ENCODE measurements around the gene EXOC3L2.
"Not testable (repeated sequence)": the region's sequence is repeated elsewhere in the genome, so short reads cannot be mapped to it uniquely, and the experiment has no call there.

The EXOC3L2 gene

DNA sequence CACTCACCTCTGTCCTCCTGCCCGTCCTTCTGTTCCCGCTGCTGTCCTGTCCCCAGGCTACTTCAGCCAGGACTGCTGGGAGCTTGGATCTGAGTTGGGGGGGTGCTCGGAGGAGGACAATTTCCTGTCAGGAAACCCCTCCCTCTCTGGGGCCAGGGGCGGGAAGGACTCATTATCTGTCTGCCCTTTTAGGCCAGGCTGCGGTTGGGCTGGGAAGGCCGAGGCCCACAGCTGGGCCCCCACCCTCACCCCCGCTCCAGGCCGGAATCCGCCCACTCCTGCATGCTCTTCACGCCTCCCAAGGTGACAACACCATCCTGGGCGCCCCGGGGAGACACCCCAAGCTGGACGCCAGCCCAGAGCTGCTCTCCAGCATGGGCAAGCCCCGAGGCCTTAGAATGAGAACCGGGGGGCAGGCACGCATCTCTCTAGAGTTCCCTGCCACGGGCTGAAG is at the start of gene EXOC3L2:
Gene EXOC3L2 (minus strand): TSS at position 74 of the 454 bp plus-strand sequence. CDS start 6,362 bp downstream, outside the sequence.
- DNase-seq (ENCODE audit: low read depth in 2 of 2, low spot score in 1 of 2): no peak

DNA sequence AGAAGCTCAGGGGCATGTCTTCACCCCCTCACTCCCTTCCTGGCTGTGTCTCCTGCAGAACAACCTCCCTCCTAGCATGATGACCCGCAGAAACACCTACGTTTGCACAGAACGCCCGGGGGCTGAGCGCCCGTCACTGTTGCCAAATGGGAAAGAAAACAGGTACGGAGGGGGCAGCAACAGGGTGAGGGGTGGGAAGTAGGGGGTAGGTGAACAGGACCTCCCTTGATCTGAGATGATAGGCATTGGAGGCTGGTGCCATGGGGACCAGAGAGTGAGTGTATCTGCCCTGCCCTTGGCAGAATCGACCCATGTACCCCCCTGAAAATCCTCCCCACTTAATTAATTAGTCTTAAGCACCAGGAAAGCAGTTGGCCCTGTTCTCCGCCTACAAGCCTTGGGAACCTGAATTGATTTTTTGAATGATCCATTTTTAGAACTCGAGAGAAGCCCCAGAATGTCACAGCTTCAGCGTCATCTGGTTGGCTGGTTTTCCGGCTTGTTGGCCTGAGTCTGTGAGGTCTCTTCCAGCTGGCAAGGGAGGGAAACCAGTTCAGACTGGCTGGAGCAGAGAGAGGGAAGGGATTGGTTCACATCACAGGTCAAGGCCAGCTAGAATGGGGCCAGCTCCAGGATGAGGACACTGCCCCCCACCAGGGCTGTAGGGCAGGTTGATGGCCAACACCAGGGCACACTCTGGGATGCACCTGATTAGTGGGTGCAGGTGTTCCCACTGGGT is 49.3 kb upstream of the EXOC3L2 start:
- no peak for DNase-seq (ENCODE audit: low read depth in 2 of 2, low spot score in 1 of 2)

DNA sequence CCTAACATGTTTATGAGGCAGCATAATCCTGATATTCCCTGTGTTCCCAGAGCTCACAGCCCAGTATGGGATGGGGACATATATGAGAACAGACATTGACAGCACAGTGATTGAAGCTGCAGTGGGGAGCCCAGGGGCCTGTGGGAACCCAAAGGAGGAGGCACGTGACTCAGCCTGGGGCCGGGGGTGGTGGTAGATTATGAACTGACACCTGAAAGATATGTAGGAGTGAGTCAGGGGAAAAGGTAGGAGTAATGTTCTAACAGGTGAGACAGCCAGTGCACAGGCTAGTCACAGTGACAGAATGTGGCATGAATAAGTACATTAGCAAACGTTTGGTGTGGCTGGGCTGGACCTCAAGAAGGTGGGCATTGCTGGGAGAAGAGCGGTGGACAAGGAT is 48.5 kb upstream of the EXOC3L2 start:
- no peak for DNase-seq (ENCODE audit: low read depth in 2 of 2, low spot score in 1 of 2)

DNA sequence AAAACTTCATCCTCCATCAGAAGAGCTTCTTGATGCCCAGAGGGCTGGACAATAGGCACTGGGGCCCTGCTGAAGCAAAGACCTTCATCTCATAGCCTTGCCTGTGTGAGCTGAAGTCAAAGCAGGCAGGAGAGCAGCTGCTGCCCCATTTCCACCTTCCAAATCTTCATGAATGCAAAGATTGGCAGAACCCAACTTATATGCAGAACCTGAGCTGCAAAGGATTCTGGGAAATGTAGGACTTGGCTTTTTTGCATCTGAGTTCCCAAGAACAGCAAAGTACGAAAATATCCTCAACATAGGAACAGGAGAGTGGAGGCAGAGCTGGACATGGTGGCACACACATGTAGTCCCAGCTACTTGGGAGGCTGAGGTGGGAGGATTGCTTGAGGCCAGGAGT is 46.6 kb upstream of the EXOC3L2 start:
- DNase-seq (ENCODE audit: low read depth in 2 of 2, low spot score in 1 of 2): no peak

DNA sequence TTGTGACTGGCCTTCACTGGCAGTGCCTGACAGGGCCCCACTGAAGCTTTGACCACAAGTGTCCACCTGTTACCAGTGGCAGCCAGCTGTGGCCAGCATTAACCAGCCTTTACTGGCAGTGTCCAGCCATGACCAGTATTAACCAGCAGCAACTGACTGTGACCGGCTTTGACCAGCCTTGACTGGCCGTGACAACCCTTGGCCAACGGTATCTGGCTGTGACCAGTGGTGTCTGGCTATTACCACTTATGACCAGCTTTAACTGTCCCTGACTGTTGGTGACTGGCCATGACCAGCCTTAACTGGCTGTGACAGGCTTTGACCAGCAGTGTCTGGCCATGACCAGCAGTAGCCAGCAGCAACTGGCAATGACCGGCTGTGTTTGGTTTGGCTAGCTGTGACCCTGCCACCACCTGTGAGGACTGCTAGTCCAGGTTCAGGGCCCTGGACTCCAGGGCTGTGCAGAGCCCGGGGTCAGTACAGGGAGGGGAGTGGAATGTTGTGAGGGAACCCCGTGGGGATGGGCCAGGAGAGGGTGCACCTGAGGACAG is 45.2 kb upstream of the EXOC3L2 start:
- no peak for DNase-seq (ENCODE audit: low read depth in 2 of 2, low spot score in 1 of 2)

DNA sequence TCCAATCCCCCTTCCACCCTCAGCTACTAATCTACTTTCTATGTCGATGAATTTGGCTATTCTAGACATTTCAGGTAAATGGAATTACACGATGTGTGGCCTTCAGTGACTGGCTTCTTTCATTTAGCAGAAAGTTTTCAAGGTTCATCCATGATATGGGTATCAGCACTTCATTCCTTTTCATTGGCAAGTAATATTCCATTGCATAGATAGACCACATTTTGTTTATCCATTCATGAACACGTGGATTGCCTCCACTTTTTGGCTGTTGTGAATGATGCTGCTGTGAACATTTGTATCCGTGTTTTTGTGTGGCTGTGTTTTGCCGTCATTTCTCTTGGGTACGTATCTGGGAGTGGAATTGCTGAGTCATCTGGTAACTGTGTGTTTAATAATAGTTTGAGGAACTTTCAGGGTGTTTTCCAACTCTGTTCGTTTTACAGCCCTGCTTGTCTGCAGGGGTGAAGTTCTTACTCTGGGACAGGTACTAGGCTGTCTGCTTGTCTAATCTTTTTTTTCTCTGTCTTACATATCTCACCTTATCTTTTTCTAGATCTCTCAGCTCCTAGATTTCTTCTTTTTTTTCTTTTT is 38.3 kb upstream of the EXOC3L2 start:
- no peak for DNase-seq (ENCODE audit: low read depth in 2 of 2, low spot score in 1 of 2)

DNA sequence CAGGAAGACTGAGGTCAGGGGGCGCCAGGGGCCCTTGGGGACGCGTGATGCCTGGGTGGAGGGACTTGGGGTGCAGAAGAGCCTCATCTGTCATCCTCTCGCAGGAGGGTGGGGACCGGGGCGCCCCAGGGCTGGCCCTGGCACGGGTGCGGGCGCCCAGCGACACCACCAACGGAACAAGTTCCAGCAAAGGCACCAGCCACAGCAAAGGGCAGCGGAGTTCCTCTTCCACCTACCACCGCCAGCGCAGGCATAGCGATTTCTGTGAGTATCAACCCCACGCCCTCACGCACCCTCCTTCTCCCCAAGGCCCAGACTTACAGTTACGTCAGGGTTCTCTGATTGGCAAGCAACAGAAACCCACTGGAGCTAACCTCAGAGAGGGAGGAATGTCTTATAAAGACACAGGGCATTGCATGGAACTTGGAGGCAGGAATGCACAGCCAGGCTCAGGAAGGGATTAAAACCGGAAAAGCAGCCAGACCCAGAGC is 35.3 kb upstream of the EXOC3L2 start:
- DNase-seq (ENCODE audit: low read depth in 2 of 2, low spot score in 1 of 2): no peak

DNA sequence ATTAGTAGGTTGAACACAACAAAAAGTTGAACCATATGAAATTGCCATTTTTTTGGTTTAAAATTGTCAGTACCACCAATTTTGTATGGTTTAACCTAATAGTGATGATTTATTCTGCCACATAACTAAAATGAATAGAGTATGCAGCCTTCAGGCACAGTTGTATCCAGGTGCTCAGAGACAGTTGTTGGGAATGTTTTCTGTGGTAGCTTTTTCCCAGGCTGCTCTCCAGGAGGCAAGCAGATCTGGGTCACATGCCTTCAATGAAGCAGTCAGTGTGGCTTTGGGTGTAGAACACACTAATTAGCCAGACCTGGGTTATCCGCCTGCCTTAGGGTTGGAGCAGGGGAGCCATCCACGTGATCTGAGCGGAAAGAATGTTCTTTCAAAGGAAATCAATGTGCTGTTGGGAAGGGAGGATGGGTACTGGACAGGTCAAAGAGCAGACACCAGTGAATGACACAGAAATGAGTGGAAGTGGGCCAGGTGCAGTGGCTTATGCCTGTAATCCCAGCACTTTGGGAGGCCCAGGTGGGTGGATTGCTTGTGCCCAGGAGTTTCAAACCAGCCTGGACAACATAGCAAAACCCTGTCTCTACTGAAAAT is 34.5 kb upstream of the EXOC3L2 start:
- no peak for DNase-seq (ENCODE audit: low read depth in 2 of 2, low spot score in 1 of 2)

DNA sequence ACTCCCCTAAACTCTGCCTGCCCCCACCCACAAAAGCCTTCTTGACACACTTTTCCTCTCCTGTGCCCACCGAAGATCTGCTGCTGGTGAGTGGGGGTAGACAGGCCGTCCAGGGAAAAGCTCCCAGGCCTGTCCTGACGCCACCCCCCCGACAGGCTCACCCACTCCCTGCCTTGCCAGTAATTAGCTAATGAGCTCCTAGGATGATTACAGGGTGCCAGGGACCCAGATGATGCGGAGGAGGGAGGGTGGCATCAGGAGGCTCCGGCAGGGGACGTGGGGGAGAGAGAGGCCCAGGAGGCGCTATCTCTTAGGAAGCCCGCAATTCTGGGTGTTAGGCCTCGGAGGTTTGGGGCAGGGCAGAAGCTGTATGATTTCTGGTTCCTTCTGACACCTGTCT is 32.9 kb upstream of the EXOC3L2 start:
- DNase-seq (ENCODE audit: low read depth in 2 of 2, low spot score in 1 of 2): no peak

DNA sequence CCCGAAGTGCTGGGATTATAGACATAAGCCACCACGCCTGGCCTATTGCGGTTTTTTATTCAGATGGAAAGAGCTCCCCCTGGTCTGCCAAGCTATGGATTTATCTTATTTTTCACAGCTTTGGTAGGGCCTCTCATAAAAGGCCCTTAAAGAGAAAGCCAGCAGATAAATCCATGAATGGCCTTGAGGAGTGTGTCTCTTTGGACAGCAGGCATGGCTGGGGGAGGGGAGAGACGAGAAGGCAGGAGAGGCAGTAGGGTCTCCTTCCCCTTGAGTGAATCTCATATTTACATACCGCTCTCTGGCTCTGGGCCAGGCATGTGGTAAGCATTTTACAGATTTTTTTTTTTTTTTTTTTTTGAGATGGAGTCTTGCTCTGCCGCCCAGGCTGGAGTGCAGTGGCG is 31.1 kb upstream of the EXOC3L2 start:
- DNase-seq (ENCODE audit: low read depth in 2 of 2, low spot score in 1 of 2): no peak

DNA sequence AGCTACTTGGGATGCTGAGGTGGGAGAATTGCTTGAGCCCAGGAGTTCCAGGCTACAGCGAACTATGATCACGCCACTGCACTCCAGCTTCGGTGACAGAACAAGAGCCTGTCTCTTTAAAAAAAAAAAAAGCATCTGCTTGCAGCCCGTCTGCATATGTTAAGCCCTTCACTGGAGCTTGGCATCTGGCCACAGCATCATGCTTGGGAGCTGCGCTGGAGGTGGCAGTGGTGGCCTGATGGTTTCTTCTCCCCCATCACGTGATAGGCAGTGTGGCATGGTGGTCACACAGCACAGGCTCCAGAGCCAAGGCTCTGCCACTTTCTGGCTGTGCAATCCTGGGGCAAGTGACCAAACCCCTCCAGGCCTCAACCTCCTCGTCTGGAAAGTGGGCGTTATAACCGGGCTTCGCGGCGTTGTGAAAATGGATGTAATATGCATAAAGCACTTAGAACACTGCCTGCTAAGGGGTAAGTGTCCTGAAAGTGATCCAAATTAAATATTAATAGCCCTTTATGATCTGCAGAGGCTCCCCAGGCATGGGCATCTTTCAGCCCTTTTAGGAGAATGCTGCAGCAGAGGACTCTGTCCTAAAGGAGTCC is 30.3 kb upstream of the EXOC3L2 start:
- DNase-seq (ENCODE audit: low read depth in 2 of 2, low spot score in 1 of 2): no peak

DNA sequence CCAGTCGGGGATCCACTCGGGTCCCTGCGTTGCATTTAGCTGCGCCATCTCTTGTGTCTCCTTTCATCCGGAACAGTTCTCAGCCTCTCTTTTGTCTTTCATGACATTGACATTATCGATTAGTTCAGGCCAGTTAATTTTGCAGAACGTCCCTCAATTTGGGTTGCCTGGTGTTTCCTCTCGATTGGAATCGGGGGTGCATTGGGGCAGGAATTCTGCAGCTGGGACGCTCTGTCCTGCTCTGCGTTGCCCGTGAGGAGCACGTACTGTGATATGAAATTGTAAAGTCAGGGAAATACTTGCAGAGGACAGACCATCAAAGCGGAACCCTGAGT is 28.3 kb upstream of the EXOC3L2 start:
- DNase-seq (ENCODE audit: low read depth in 2 of 2, low spot score in 1 of 2): no peak

DNA sequence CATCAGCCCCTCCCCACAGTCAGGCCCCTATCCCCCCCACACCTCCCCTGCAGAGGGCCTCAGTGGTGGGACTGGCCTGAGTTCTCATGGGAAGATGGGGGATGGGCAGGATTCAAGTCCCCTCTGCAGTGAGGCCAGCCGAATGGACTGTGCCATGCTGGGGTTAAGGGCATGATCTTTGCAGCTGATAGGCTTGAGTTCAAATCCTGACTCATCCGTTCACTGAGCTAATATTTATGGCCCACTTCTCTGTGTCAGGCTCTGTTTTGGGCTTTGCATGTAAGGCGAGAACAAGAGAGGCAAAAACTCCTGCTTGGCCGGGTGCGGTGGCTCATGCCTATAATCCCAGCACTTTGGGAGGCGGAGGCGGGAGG is 26.5 kb upstream of the EXOC3L2 start:
- no peak for DNase-seq (ENCODE audit: low read depth in 2 of 2, low spot score in 1 of 2)

DNA sequence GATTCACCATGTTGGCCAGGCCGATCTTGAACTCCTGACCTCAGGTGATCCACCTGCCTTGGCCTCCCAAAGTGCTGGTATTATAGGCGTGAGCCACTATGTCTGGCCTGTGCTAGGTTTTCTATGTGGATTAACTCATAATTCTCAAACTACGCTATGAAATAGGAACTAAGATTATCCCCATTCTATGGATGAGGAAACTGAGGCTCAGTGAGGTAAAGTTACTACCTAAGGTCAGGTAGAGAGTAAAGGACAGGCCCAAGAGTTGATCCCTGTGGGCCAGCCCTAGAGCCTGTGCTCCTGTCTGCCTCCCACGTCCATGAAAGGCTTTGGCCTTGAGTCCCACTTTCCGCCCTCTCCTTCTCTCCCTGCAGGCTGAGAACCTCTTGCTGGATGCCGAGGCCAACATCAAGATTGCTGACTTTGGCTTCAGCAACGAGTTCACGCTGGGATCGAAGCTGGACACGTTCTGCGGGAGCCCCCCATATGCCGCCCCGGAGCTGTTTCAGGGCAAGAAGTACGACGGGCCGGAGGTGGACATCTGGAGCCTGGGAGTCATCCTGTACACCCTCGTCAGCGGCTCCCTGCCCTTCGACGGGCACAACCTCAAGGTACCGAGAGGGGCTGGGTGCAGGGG is 26.0 kb upstream of the EXOC3L2 start:
- no peak for DNase-seq (ENCODE audit: low read depth in 2 of 2, low spot score in 1 of 2)

DNA sequence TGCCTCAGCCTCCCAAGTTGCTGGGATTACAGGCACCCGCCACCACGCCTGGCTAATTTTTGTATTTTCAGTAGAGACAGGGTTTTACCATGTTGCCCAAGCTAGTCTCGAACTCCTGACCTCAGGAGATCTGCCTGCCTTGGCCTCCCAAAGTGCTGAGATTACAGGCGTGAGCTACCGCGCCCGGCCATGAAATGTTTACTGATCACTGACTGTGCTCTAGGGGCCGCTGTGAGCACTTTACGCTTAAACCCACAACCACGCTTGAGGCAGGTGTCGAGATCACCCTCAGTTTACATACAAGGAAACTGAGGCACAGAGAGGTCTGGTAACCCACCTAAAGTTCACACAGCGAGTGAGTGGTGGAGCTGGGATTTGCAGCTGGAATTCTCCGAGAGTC is 24.7 kb upstream of the EXOC3L2 start:
- DNase-seq (ENCODE audit: low read depth in 2 of 2, low spot score in 1 of 2): not testable (repeated sequence)

DNA sequence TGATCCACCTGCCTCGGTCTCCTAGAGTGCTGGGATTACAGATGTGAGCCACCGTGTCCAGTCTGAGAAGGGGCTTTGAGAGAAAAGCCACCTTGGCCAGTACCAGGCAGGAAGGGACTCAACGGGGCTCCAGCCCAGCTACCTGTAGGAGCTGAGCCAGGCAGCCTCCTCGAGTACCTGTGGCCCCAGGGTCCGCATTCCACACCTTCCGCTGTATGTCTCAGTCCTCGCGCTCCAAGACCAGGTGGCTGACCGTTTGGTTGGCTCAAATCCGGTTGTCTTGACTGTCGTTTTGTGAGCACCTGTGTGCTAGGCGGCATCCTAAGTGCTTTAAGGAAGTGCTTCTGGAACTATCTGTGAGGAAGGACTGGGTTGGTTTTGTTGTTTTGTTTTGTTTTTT is 22.1 kb upstream of the EXOC3L2 start:
- DNase-seq (ENCODE audit: low read depth in 2 of 2, low spot score in 1 of 2): no peak

DNA sequence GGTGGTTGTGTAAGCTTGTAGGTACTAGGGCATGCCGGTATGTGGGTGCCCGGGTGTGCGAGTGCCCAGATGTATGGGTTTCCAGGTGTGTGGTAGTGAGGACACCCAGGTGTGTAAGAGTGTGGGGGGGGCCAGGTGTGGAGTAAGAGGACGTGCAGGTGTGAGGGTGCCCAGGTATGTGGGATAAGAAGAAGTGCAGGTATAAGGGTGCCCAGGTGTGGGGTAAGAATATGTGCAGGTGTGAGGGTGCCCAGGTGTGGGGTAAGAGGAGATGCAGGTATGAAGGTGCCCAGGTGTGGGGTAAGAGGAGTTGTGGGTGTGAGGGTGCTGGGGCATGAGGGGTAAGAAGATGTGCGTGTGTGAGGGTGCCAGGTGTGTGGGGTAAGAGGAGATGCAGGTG is 20.2 kb upstream of the EXOC3L2 start:
- DNase-seq (ENCODE audit: low read depth in 2 of 2, low spot score in 1 of 2): no peak

DNA sequence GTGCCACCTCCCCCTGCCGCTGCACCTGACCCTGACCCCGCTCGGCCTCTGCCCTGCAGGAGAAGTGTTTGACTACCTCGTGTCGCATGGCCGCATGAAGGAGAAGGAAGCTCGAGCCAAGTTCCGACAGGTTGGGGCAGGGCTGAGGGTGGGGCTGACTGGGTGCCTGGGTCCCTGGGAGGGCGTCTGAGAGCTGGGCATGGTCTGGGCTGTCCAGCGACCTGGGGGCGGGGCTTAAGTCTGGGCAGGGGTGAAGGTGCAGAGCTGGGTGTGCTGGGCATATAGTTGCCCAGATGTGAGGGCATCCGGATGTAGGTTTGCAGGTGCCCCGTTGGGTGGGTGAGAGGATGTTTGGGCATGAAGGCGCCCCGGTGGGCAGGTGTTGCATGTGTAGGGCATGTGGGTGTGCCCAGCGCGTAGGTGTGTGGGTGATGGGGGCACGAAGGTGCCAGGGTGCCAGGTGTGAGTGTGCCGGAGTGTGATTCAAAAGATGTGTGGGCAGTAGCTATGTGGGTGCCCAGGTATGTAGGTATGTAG is 19.6 kb upstream of the EXOC3L2 start:
- no peak for DNase-seq (ENCODE audit: low read depth in 2 of 2, low spot score in 1 of 2)

DNA sequence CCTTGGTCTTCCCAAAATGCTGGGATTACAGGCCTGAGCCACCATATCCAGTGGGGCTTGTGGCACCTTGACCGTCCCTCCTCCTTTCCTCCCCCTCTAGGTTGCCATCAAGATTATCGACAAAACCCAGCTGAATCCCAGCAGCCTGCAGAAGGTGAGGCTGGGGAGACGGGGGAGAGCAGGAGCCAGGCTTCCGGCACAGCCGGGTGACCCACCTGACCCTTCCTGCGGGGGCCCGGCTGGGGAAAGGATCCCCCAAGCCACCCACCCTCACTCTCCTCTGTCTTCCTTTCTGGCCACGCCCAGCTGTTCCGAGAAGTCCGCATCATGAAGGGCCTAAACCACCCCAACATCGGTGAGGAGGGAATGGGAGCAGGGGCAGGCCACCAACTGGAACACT is 17.8 kb upstream of the EXOC3L2 start:
- DNase-seq (ENCODE audit: low read depth in 2 of 2, low spot score in 1 of 2): no peak

DNA sequence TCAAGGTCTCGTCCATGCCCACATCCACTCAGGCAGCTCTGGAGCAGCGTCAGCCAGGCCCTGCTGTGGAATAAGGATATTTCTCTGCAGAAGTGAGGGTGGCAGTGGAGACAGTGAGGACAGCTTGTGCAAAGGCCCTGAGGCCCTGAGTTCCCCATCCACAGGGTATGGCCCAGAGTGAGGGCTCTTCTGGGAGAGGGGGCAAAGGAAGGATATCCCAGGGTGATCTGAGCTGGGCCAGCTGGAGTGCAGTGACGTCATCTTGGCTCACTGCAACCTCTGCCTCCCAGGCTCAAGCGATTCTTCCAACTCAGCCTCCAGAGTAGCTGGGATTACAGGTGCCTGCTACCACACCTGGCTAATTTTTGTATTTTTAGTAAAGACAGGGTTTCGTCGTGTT is 17.4 kb upstream of the EXOC3L2 start:
- no peak for DNase-seq (ENCODE audit: low read depth in 2 of 2, low spot score in 1 of 2)

DNA sequence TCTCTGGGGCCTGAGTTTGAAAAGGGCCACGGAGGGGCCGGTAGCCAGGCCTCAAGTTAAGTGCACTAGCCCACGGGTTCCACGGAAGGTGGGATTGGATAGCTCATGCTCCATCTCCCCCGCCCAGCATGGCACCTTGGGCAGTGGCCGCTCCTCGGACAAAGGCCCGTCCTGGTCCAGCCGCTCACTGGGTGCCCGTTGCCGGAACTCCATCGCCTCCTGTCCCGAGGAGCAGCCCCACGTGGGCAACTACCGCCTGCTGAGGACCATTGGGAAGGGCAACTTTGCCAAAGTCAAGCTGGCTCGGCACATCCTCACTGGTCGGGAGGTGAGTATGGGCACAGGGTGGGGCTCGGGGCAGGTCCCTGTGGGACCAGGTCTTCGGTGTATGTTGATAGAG is 13.7 kb upstream of the EXOC3L2 start:
- DNase-seq (ENCODE audit: low read depth in 2 of 2, low spot score in 1 of 2): no peak
